T-helper 22 cell (primary cell): ENCODE measurements around the gene ST7.

Source experiments
- DNase-seq: peaks from one replicate; pipeline ENCODE4 v3.0.0-alpha.2; 2020; ENCODE audit warnings: low read depth

ST7 gene

DNA sequence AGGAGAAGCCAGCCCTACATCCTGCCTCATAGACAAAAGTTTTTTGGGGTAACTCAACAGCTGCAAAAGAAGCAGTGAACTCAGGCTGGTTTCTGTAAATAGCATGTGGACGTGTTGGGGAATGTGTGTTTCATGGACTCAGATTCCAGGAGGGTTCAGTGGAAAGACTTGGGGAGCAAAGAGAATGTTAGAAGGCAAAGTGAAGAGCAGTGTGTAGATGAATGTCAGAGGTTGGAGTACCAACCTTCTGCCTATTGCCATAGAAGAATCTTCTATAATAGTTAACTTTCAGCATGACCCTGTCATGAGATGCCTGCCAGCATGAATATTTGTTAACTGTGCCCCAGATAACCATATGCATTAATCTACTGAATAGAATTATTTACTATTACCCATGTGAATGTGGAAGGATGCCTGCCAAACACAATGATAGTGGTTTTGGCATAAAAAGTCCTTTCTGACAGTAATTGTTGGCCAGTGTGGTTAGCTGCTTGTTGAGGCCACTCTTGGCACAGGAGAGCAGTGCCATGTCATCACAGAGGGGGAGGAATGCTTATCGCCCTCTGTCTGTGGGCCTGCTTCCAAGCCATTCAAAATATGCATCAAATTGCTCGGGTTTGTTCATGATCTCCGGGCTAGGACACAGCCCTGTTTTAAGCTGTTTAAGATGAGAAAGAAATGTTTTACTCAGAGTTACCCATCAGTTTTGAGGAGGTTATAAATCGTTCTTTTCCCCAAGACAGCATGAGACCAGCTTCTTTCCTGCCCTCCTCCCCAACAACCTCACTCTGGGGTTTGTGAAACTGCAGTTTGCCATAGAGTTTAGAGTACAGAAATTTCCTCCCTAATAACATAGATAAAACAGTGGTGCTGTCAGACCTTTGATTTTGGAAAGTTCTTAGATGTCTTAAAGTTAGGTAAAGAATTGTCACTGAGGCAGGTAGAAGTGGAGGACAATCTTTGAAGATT, 204.2 kb downstream of the ST7 start:
- DNase-seq = no peak

- no peak for DNase-seq
These were observed 205.8 kb downstream of the ST7 start for GRCh38 chr7:117158941-117159697.

GRCh38 chr7:117163101-117163500, 209.8 kb downstream of the ST7 start:
- no peak for DNase-seq

GRCh38 chr7:117164620-117165019, 211.3 kb downstream of the ST7 start:
- no peak for DNase-seq

- no peak for DNase-seq
These were observed 212.4 kb downstream of the ST7 start for GRCh38 chr7:117165656-117166055.

- no peak for DNase-seq
These were observed 216.6 kb downstream of the ST7 start for GRCh38 chr7:117169907-117170306.

GRCh38 chr7:117171106-117171505, 217.8 kb downstream of the ST7 start:
- DNase-seq = no peak

DNA sequence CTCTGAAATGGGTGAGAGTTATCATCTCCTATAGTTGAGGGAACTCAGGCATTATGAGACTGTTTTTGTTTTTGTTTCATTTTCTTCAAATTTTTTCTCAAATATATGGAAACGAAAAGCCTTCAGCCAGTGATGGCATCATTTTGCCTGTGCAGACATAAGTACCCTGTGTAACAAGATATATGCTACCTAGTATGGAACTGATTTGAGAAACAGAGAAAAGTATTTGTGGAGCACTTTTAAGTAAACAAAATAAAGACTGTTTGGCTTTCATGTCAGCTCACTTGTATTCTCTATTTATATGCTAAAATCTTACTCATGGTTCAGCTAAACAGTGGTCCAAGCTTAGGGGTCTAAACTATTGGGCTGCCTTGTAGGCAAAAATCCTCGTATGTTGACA, 219.0 kb downstream of the ST7 start:
- no peak for DNase-seq

DNA sequence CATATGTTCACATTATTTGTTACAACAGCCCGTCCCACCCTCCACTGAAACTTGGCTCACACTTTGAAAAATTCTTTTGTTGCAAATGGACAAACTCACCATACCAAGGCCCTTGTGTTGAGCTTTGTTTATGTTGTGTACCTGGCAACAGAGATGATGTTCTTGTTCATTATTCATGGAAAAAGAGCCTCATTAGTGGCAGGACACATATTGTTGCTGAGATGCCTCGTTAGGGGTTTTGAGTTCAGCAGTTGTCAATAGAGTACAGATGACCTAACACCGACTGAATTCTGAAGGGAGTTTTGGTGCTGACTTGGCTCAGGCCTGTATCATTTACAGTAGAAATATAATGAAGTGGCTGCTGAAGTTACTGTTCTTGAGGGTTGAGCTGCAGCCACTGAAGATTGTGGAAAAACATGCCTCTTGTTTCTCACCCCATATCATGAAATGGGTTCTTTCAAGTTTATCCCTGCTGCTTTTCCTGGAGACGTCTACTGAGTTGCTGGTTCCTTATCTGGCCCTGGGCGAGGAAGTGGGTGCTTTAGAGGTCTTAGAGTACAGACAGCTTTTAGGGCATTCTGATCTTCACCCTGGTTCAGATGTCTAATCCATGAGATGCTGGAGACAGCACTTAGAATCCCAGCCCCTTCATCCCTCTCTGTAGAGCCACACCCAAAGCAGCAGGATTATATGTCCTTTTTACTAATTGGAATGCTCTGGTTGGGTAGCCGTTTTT, 219.9 kb downstream of the ST7 start:
- DNase-seq = no peak

DNA sequence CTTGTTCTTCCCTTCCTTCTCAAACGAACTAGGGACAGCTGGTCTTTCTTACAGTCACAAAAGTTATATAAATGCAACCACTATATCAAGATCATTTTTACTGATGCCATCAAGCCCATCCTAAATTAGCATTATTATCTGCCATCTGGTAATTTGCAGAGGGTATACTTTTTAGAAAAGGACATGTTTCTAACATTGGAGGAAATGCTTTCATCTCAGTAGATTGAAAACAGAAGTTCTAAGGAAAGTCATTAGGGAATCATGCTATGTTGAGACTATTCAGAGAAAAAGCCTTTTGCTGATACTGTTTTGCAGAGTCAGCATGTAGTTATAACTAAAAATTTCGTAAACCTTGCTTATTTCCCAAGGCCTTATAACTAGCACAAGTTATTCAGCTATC, 222.9 kb downstream of the ST7 start:
- DNase-seq = no peak

DNA sequence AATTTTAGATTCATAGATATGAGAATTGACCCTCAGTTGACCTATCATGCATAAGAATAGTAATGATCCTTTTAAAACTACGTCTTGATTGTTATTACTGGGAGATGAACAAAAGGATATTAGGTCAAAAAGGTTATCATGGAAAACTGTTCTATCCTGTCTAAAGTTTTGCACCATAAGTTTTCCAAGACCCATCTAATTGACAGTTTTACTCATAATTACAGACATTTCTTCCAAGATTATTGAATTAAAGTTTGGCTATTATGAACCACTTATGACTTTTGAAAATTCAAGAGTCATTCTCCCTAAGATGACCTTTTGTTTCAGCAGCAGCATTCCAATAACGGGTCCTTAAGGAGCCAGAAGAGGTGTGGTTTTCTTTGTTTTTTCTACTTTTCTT, 225.3 kb downstream of the ST7 start:
- DNase-seq = no peak

DNA sequence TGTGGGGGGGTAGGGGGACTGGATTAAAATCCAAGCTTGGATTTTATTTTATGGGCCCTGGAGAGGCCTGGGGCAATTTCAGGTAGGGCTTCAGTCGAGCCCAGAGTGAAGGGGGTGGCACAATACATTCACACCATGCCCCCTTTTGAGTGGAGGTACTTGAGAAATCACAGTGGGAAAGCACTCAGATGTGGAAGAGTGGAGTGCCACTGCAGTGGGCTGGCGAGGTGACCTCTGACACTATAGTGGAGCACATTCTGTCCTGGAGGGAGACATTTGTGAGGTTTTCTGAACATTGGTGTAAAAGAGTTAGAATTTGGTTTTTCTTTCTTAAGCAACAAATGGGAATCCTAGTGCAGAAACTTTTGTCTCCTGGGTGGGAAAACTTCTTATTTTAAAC, 226.4 kb downstream of the ST7 start:
- no peak for DNase-seq

GRCh38 chr7:117183729-117184128, 230.4 kb downstream of the ST7 start:
- DNase-seq = no peak

- no peak for DNase-seq
These were observed 231.1 kb downstream of the ST7 start for GRCh38 chr7:117184367-117184766.

GRCh38 chr7:117185124-117185523, 231.8 kb downstream of the ST7 start:
- no peak for DNase-seq

GRCh38 chr7:117186218-117187010, 233.1 kb downstream of the ST7 start:
- no peak for DNase-seq

GRCh38 chr7:117188376-117188775, 235.1 kb downstream of the ST7 start:
- DNase-seq = no peak

GRCh38 chr7:117188949-117189592, 235.8 kb downstream of the ST7 start:
- no peak for DNase-seq

DNA sequence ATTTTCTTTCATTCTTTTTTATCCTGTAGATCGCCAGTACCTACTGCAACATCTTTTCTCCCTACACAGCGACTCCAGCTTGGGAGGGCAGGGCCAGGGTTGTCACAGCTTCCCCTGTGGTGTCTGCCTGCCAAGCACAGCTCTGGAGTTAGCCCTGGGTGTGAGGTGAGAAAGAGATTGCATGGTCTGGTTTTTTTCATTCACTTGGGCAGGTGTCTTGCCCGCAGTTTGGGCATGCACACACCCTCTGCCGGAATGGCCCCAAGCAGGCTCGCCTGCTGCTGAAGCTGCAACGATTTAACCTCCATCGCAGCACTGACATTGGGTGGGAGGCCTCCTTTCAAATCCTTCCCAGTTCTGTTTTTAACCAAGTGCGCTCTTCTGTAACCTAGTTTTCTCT, 236.8 kb downstream of the ST7 start:
- no peak for DNase-seq

GRCh38 chr7:117190746-117191435, 237.6 kb downstream of the ST7 start:
- no peak for DNase-seq

DNA sequence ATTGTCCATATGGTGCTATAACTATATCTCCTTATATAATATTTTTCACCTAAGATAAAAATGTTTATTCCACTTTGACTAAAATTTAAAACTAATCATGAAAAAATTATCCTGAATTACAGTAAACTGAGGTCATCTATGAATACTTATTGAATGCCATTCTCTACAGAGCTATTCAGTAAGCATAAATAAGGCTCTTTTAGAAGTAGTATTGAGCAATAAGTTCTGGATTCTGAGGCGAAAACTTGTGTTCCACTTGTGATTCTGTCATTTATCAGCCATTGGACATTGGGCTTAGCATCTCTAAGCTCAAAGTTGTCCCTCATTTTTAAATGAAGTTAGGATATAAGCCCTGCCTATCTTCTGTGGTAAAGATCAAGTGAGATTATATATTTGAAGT, 238.8 kb downstream of the ST7 start:
- no peak for DNase-seq
